Stomach (tissue), 9 donors: ENCODE data around the gene R3HCC1L. TPM values are rescaled to one million over a fixed set of nuclear protein-coding genes. Genes with fewer than 3 reads are reported as not detected.

Experiments
- DNase-seq, 2 donors: peaks; one replicate each; pipeline versions ENCODE4 v3.0.0 to v3.0.0-alpha.2; 2013 to 2019
- H3K27ac ChIP-seq, 5 donors: fragments of 200-600 bp in 4 of 5; sonication (generic) in 4 of 5; one replicate each; pipeline ENCODE4 v1.5.1; 2013 to 2019; ENCODE audit warnings: mild to moderate bottlenecking in 1 of 5, moderate library complexity in 1 of 5
- H3K27me3 ChIP-seq, 3 donors: fragments of 200-600 bp; sonication (generic); one replicate each; pipeline ENCODE4 v1.5.1; 2017 to 2019; ENCODE audit warnings: mixed run types in 1 of 3
- H3K36me3 ChIP-seq, 4 donors: fragments of 200-600 bp; sonication (generic); 1 replicate in 3 of 4; 2 replicates in 1 of 4; pipeline ENCODE4 v1.5.1; 2016 to 2019
- H3K4me1 ChIP-seq, 4 donors: fragments of 200-600 bp; sonication (generic); one replicate each; pipeline ENCODE4 v1.5.1; 2016 to 2019
- H3K4me3 ChIP-seq, 4 donors: fragments of 200-600 bp; sonication (generic) in 3 of 4; one replicate each; pipeline ENCODE4 v1.5.1; 2016 to 2019; ENCODE audit warnings: mild to moderate bottlenecking in 1 of 4
- H3K9me3 ChIP-seq, 4 donors: fragments of 200-600 bp; sonication (generic); one replicate each; pipeline ENCODE4 v1.5.1; 2016 to 2019
- CTCF ChIP-seq, 7 experiments: fragments of 450-650 bp in 4 of 7; fragments of 200-600 bp in 3 of 7; sonication (generic) in 3 of 7; IDR thresholded peaks; one replicate each; pipeline ENCODE4 v1.5.1; 2016 to 2019; ENCODE audit warnings: antibody characterized with exemption in 7 of 7, control low read depth in 2 of 7, mild to moderate bottlenecking in 1 of 7
- EP300 ChIP-seq: sonication (generic); formaldehyde crosslinking; IDR thresholded peaks from one replicate; pipeline ENCODE4 v1.6.1; 2017; ENCODE audit warnings: antibody characterized with exemption
- POLR2A ChIP-seq, 4 donors: fragments of 450-650 bp; IDR thresholded peaks; one replicate each; pipeline ENCODE4 v1.6.1; 2016; ENCODE audit warnings: antibody characterized with exemption in 4 of 4, control low read depth in 2 of 4, mild to moderate bottlenecking in 1 of 4, moderate library complexity in 1 of 4
- POLR2AphosphoS5 ChIP-seq, 3 donors: sonication (generic); formaldehyde crosslinking; IDR thresholded peaks; one replicate each; pipeline ENCODE4 v1.6.1; 2016; ENCODE audit warnings: antibody characterized with exemption in 3 of 3
- WGBS, 5 donors: extraction: QIAGEN DNeasy Blood & Tissue Kit in 3 of 5; methylation state at CpG; one replicate each; pipeline versions ENCODE4 v1.1.5 to v1.1.7; 2013 to 2018; 5-methylcytosine and 5-hydroxymethylcytosine counted together
- intact Hi-C: fragments of 100-400 bp; cut with DNase I; formaldehyde crosslinking; loops from one replicate; pipeline ENCODE4 v1.15.1; 2023; ENCODE audit warnings: low total_unique reads
- polyA plus RNA-seq, 3 donors: library from polyadenylated mRNA; stranded (reverse); fragments of 200-250 nt; gene quantifications; one replicate each; pipeline ENCODE4 v1.2.3, GENCODE V29; 2013
- total RNA-seq, 5 donors: library from RNA; depleted of rRNA; stranded (reverse); fragments of >200 nt; gene quantifications; one replicate each; pipeline versions ENCODE4 v1.1.0 to v1.2.3, GENCODE V29; 2014 to 2016
- donor health status: healthy with polysubstance abuse.
- donor health status: Bipolar disorder and iron deficiency.
- donor health status: healthy.

Gene R3HCC1L
- total and polyA plus RNA-seq, 8 donors, result 7.3 to 97.6 (median 15.3) TPM

GRCh38 chr10:98246911-98247805 lies 112.7 kb downstream of the R3HCC1L start:
- H3K9me3 ChIP-seq, result no peaks in the 10 kb centered on the region
- peak in 1 of 2 donors; percentile 64 for DNase-seq
- peaks cover 0 to 27% (median 0%) of the 10 kb centered on the region in 4 donors for H3K4me1 ChIP-seq
- H3K36me3 ChIP-seq, result peaks cover 28 to 95% (median 88%) of the 10 kb centered on the region in 4 donors
- intact Hi-C loops, result no loop called here
- TF ChIP-seq EP300 (no peak), POLR2AphosphoS5 (IDR thresholded peaks at IDR 0.05) (no peak), POLR2A (IDR thresholded peaks at IDR 0.05) (no peak), CTCF (IDR thresholded peaks at IDR 0.05) (no peak)
- WGBS, 5 donors, result 60 to 81% (median 71%) methylated on average over 6 of the region's 6 CpGs
- peak overlapping the region in 1 of 5 donors; percentile 3 for H3K27ac ChIP-seq
- no peaks in the 10 kb centered on the region for H3K27me3 ChIP-seq
- no peak overlapping the region for H3K4me3 ChIP-seq

GRCh38 chr10:98248018-98248417 lies 113.6 kb downstream of the R3HCC1L start:
- H3K9me3 ChIP-seq, result no peaks in the 10 kb centered on the region
- H3K4me1 ChIP-seq, result peaks cover 0 to 27% (median 0%) of the 10 kb centered on the region in 4 donors
- intact Hi-C loops, result no loop called here
- peak in 1 of 2 donors; percentile 0 for DNase-seq
- H3K36me3 ChIP-seq, result peaks cover 28 to 92% (median 90%) of the 10 kb centered on the region in 4 donors
- 87 to 97% (median 96%) methylated on average over 4 of the region's 4 CpGs for WGBS, 5 donors
- H3K27me3 ChIP-seq, result no peaks in the 10 kb centered on the region
- TF ChIP-seq CTCF (IDR thresholded peaks at IDR 0.05), result no peak
- no peak for TF ChIP-seq POLR2AphosphoS5 (IDR thresholded peaks at IDR 0.05)
- no peak for TF ChIP-seq POLR2A (IDR thresholded peaks at IDR 0.05)
- TF ChIP-seq EP300, result no peak
- no peak overlapping the region for H3K4me3 ChIP-seq
- H3K27ac ChIP-seq, result no peak overlapping the region

DNA sequence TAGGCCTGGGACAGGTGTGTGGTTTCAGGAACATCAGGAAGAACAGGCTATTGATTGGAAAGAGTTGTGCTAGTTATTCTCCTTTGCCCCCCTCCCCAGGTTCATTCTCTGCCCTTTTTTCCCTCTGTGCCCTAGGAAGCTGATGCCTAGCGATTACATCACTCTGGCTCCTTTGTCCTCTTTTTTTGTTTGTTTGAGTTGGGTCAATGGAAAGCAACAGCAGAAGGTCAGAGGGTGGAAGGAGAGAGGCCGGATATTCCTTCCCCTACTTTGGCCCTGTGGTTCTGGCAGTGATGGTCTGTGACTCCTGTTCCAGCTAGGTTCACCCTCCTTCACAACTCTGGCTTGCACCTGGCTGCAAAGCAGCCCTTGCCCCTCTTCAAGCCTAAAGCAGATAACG lies 114.7 kb downstream of the R3HCC1L start:
- peaks cover 26 to 93% (median 86%) of the 10 kb centered on the region in 4 donors for H3K36me3 ChIP-seq
- H3K27ac ChIP-seq, result no peak overlapping the region
- peaks cover 0 to 21% (median 0%) of the 10 kb centered on the region in 4 donors for H3K4me1 ChIP-seq
- H3K9me3 ChIP-seq, result no peaks in the 10 kb centered on the region
- no peak for TF ChIP-seq POLR2A (IDR thresholded peaks at IDR 0.05)
- H3K4me3 ChIP-seq, result no peak overlapping the region
- DNase-seq, result peak in 1 of 2 donors; percentile 0
- intact Hi-C loops, result no loop called here
- H3K27me3 ChIP-seq, result no peaks in the 10 kb centered on the region
- 72 to 81% (median 75%) methylated on average over 3 of the region's 3 CpGs for WGBS, 5 donors

DNA sequence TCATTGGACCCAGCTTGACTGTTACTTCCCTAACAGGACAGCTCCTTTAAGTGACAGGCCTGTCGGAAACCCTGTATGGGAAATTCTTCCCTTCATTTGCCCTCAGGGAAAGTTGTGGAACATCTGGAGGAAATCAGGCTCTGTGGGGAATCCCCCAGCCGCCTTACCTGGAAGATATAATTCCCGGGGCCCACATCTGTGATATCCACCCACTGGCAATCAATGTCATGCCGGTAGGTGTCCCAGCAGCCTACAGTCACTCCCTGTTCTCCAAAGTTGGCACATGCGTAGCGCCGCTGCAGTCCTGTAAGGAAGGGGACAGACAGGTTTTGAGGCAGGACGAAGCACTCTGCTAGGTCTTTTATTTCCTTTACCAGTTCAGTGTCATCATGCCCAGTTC lies 116.9 kb downstream of the R3HCC1L start:
- TF ChIP-seq EP300 (no peak), POLR2A (IDR thresholded peaks at IDR 0.05) (no peak), POLR2AphosphoS5 (IDR thresholded peaks at IDR 0.05) (no peak), CTCF (IDR thresholded peaks at IDR 0.05) (no peak)
- WGBS, 5 donors, result 74 to 88% (median 76%) methylated on average over 8 of the region's 8 CpGs
- DNase-seq, result peak in 1 of 2 donors; percentile 0
- Histone ChIP-seq H3K9me3 (no peaks in the 10 kb centered on the region), H3K27me3 (no peaks in the 10 kb centered on the region), H3K4me1 (peaks cover 0 to 7% (median 0%) of the 10 kb centered on the region in 4 donors), H3K4me3 (no peak overlapping the region), H3K36me3 (peaks cover 21 to 85% (median 68%) of the 10 kb centered on the region in 4 donors), H3K27ac (no peak overlapping the region)
- intact Hi-C loops, result no loop called here
